GM18519 (cell line): ENCODE data around the gene OR52E6.

Experiments used
- ATAC-seq: cut with Tn5 transposase; IDR thresholded peaks from one replicate; pipeline ENCODE4 v1.9.1; 2021; ENCODE audit warnings: mild to moderate bottlenecking, moderate library complexity; ENCODE audit not compliant: unreplicated experiment, low FRiP score

OR52E6 gene

GRCh38 chr11:5841797-5842196 lies at the start of gene OR52E6:
OR52E6 (minus strand) TSS chr11:5841897; CDS start chr11:5841897, 0 bp downstream.
- no peak for ATAC-seq

DNA sequence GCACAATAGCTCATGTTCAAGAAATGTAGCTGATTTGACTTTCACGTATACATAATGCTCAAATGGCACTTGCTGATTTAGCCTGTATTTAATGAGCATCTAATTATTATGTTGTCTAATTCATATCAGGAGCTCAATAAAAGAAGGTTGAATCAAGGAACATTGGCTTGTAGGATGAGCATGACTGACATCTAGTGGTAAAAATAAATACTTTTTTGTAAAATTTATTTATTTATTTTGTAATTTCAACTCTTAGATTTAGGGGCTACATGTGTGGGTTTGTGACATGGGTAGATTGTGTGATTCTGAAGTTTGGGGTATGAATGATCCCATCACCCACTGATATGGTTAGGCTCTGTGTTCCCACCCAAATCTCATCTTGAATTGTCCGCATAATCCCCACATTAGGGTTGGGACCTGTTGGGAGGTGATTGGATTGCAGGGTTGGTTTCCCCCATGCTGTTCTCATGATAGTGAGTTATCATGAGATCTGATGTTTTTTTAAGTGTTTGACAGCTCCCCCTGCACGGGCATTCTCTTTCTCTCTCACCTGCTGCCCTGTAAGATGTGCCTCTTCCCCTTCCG lies 49.6 kb upstream of the OR52E6 start:
- ATAC-seq: peak; percentile 42

GRCh38 chr11:5887661-5888060 lies 46.0 kb upstream of the OR52E6 start:
- no peak for ATAC-seq

- no peak for ATAC-seq
Measured at GRCh38 chr11:5887172-5887571, 45.5 kb upstream of the OR52E6 start.

GRCh38 chr11:5881756-5882155 lies 40.1 kb upstream of the OR52E6 start:
- no peak for ATAC-seq

DNA sequence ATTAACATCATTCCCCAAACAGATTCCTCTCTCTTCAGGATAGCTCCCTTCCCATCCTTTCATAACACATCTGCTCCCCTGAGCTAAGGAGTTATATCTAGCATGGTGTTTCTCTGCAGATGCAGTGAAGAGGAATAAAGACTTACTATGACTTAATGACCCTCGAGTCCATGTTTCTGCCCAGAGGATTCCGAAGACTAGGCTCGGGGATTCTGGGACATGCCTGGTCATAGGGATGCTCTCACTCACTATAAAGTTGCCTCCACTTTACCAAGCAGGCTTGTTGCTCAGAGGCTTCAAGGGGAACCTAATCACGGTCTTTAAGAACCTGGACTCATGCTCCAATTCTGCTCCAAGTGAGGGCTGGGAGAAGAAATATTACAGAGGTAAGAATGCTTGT lies 38.6 kb upstream of the OR52E6 start, which contains the start of gene OR52E4:
TSS of gene OR52E4 (plus strand) at position 301 of the 400 bp plus-strand sequence. CDS start 3,664 bp downstream, outside the sequence.
- no peak for ATAC-seq

DNA sequence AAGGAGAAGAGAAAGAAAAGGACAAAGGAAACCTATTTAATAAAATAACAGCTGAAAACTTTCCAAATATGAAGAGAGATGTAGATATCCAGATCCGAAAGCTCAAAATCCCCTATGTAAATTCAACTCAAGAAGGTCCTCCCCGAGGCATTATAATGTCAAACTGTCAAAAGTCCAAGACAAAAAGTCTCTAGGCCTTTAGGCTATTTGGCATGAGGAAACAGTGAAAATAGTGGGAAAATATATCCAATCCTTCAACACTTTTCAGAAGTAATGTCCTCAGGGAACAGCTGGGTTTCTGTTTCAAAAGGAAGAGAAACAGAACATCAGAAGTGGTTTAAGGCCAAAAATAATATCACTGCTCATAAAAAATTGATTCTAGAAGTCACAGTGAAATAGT lies 36.9 kb upstream of the OR52E6 start:
- no peak for ATAC-seq

- no peak for ATAC-seq
Measured at GRCh38 chr11:5865826-5866225, 24.1 kb upstream of the OR52E6 start.

DNA sequence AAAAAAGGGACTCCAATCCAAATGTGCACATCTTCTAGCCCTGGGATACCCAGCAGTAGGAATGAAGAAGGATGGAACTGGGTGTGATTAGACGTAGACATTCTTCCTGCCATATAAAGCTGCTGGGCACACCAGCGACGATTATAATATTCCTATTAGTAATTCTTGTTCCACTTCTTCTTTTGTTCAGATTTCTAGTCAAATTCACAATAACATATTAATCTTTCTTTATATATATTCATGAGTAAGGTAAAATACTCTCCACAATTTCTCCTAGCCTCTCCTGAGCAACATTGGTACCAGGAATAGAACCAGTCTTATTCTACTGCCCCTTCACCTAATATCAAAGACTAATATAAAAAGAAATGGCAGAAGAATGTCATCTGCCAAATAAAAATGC lies 15.9 kb upstream of the OR52E6 start, which contains the start of gene OR52E8:
TSS of gene OR52E8 (minus strand) at position 101 of the 400 bp plus-strand sequence. CDS start at position 101, 0 bp downstream.
- no peak for ATAC-seq

GRCh38 chr11:5851002-5851401 lies 9.3 kb upstream of the OR52E6 start:
- ATAC-seq: no peak

DNA sequence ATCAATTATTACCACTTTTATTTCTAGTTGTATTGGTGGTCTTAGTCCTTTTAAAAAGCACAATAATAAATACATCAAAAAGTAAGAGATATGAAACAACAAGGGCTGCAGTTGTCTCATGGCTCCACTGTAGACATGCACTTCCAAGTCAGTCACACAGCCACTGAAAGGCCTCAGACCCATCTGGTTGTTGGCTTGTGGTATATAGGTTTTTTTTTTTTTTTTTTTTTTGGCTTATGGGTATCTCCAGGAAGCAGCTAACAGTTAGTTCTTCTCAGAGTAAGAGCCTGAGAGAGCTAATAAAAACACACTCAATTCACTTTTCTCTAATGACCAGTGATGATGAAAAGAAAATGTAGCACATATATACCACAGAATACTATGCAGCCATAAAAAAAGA lies 6.0 kb upstream of the OR52E6 start:
- ATAC-seq: no peak

GRCh38 chr11:5846701-5847100 lies 5.0 kb upstream of the OR52E6 start:
- ATAC-seq: no peak

DNA sequence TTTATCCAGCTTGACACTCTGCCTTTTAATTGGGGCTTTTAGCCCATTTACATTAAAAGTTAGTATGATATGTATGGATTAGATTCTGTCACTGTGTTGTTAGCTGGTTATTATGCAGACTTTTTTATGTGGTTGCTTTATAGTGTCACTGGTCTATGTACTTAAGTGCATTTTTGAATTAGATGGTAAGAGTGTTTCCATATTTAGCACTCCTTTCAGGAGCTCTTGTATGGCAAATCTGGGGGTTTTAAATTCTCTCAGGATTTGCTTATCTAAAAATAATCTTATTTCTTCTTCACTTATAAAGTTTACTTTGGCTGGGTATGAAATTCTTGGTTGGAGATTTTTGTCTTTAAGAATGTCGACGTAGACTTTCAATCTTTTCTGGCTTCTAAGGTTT lies 4.0 kb downstream of the OR52E6 start:
- ATAC-seq: no peak

- no peak for ATAC-seq
Measured at GRCh38 chr11:5833446-5833845, 8.3 kb downstream of the OR52E6 start.

DNA sequence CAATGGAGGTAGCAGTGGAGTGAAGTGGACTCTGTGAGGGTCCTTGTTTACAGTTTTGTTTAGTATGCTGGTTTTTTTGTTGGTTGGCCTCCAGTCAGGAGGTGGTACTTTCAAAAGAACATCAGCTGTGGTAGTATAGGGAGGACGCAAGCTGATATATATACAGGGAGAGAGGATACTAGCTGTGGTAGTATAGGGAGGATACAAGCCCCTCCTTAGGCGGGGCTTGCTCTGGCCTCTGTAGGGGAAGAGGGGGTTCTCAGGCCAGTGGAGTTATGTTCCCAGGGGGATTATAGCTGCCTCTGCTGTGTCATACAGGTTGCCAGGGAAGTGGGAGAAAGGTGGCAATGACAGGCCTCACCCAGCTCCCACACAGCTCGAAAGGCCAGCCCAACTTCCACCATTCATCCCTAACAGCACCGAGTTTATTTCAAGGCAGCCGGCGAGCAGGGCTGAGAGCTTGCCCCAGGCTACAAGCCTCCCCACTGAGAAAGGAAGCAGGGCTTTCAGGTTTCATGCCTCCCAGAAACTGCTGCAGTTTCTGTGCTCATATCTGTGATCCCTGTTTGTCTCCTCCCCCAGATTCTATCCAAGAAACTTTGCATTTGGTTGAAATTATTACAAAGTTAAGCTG lies 10.4 kb downstream of the OR52E6 start:
- ATAC-seq: no peak

- ATAC-seq: peak; percentile 32
Measured at GRCh38 chr11:5818245-5818886, 23.3 kb downstream of the OR52E6 start.

DNA sequence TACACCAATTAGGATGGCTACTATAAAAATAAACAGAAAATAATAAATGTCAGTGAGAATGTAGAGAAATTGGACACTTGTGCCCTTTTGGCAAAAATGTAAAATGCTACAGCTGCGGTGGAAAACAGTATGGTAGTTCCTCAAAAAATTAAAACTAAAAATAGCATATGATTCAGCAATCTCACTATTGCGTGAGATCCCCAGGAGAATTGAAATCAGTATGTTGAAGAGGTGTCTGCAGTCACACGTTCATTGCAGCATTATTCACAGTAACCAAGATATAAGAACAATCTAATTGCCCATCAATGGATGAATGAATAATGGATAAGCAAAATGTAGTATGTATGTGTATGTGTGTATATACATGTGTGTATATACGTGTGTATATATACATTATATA lies 26.2 kb downstream of the OR52E6 start:
- no peak for ATAC-seq

DNA sequence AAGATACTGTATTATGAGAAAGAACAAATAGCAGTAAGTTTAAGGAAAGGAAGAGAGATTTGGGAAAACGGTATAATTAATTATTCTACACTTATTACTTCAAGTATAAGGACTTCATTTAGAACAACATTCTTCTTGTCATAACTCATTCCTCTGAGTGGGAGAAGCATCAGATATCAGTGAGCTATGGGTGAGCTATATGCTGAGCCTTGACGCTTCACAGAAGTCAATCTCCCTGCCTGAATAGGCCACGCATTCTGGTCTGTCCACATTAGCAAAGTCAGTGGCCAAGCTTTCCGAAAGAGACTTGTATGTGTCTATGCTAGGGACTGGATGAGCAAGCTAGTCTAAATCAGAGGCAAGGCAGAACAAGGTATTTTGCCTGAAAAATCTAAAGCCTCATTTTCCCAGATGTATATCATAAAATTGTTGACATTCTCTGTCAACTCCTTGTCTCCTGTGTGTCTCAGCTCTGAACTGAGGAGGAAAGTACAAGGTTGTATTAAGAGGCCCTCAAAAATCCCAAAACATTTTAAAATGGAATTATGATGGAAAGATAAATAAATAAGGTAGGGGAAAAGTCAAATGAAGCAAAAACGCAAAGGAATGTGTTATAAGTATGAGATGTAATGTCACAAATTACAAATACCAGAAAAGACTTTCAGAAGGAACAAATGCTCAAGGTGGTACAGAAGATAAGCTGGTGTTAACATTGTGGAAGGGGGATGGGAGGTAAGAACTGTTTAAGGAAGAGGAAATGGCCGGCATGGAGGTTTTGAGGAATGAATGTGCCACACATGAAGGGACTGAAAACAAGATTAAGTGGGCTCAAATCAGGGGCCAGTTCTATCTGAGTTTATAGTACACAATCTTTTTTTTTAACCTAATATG lies 31.5 kb downstream of the OR52E6 start:
- no peak for ATAC-seq

GRCh38 chr11:5809122-5809519 lies 32.6 kb downstream of the OR52E6 start:
- ATAC-seq: no peak

GRCh38 chr11:5808500-5809121 lies 33.1 kb downstream of the OR52E6 start, which contains the start of gene OR52N2:
OR52N2 (plus strand) TSS chr11:5808924; CDS start chr11:5820336, 11,412 bp downstream.
- ATAC-seq: peak; percentile 88
